GM10266 (cell line): Measurements from ENCODE around the gene MYOCOS.

Experiments used
- DNase-seq: peaks from one replicate; pipeline ENCODE4 v3.0.0; 2012; ENCODE audit errors: extremely low spot score
- TF ChIP-seq, protein P1 (sequence below): IDR thresholded peaks from 2 replicates; pipeline ENCODE4 v1.5.1; 2012; ENCODE audit warnings: mild to moderate bottlenecking, low read depth; ENCODE audit not compliant: control insufficient read depth, insufficient read depth; ENCODE audit errors: missing control alignments

MYOCOS gene

GRCh38 chr1:171627020-171627419 lies 5.0 kb downstream of the MYOCOS start:
- TF ChIP-seq, protein P1, sequence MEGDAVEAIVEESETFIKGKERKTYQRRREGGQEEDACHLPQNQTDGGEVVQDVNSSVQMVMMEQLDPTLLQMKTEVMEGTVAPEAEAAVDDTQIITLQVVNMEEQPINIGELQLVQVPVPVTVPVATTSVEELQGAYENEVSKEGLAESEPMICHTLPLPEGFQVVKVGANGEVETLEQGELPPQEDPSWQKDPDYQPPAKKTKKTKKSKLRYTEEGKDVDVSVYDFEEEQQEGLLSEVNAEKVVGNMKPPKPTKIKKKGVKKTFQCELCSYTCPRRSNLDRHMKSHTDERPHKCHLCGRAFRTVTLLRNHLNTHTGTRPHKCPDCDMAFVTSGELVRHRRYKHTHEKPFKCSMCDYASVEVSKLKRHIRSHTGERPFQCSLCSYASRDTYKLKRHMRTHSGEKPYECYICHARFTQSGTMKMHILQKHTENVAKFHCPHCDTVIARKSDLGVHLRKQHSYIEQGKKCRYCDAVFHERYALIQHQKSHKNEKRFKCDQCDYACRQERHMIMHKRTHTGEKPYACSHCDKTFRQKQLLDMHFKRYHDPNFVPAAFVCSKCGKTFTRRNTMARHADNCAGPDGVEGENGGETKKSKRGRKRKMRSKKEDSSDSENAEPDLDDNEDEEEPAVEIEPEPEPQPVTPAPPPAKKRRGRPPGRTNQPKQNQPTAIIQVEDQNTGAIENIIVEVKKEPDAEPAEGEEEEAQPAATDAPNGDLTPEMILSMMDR: no peak
- DNase-seq: no peak

DNA sequence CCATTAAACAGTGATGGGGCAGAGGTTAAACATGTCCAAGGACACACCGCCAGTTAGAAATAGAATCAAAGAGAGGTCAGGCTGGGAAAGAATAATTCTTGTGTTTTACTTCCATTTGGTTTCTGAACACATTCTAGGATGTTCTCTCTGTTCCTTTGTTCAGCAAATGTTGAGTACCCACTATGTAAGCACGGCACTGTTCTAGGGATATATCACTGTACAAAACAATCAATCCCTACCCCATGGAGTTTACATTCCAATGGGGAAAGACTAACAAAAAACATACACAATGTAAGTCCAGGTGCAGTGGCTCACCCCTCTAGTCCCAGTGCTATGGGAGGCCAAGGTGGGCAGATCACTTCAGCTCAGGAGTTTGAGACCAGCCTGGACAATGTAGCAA lies 6.2 kb downstream of the MYOCOS start:
- TF ChIP-seq, protein P1: no peak

GRCh38 chr1:171635661-171636060 lies 13.6 kb downstream of the MYOCOS start:
- DNase-seq: no peak
- TF ChIP-seq, protein P1: no peak

More for the DNA sequence above, 6.2 kb downstream of the MYOCOS start:
- DNase-seq: no peak

- TF ChIP-seq, protein P1: no peak
- DNase-seq: no peak
Observed at GRCh38 chr1:171636141-171636540, 14.1 kb downstream of the MYOCOS start.

DNA sequence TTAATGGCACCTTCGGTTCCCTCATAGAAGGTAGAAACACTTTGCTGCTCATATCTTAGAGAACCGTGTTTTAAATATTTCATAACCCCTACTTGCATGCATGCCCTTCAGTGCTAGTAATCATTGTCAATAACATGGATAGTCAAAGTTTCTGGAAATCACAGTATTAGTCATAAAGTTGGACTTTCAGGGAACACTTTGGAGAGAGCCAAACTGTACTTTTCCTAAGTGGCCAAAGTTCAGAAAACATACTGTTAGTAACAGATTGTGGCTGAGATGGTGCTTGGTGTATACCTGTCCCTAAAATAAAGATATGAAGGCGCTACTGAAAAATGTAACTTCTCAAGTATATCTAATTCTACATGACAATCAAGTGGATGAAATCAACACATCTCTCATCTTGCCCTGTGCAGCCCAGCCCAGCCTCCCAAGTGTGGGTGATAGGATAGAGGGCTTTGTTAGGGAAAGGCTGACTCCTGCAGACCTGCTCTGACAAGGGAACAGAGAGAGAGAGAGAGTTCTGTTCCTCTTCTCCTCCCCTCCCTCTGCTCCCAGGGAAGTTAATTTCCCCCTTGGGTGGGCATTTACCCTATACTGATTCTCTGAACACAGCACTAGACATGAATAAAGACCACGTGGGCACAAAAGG lies 16.0 kb downstream of the MYOCOS start:
- DNase-seq: no peak
- TF ChIP-seq, protein P1: no peak

DNA sequence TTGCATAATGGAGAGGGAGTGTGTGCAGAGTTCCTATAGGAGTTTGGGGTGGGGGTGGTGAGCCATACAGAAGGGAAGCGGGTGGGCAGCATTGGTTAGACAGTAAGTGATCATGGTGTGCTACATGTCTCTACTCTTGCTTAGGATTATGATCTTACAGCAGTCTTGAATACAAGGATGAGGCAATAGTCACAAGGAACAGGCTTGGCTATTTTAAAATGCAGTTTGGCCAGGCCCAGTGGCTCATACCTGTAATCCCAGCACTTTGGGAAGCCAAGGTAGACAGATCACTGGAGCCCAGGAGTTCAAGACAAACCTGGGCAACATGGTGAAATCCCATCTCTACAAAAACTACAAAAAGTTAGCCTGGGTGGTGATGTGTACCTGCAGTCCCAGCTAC lies 18.2 kb downstream of the MYOCOS start:
- no peak for DNase-seq

More for the DNA sequence above, 18.2 kb downstream of the MYOCOS start:
- TF ChIP-seq, protein P1: no peak
